GM12875 (cell line): ENCODE data around the gene LMAN2L.

Source experiments
- H3K4me3 ChIP-seq: one replicate; pipeline ENCODE4 v1.5.1; 2011; ENCODE audit warnings: low read depth, low read length, control low read depth
- CTCF ChIP-seq: IDR thresholded peaks from 2 replicates; pipeline ENCODE4 v1.5.1; 2011; ENCODE audit warnings: low read depth, mild to moderate bottlenecking, control low read depth, inconsistent platforms, low read length, moderate library complexity, borderline replicate concordance; ENCODE audit not compliant: insufficient read depth

The LMAN2L gene

GRCh38 chr2:96739633-96740428, at the start of gene LMAN2L:
TSS of gene LMAN2L (minus strand) at chr2:96740064. CDS start at chr2:96740040, 24 bp downstream.
- no peak for TF ChIP-seq CTCF
- H3K4me3 ChIP-seq: peak within 1 kb of the TSS; percentile 79

GRCh38 chr2:96789245-96789617, 49.4 kb upstream of the LMAN2L start:
- no peak overlapping the region for H3K4me3 ChIP-seq
- no peak for TF ChIP-seq CTCF

- TF ChIP-seq CTCF: no peak
- H3K4me3 ChIP-seq: no peak overlapping the region
Measured at GRCh38 chr2:96788442-96789244, 48.8 kb upstream of the LMAN2L start.

GRCh38 chr2:96787411-96787810, 47.5 kb upstream of the LMAN2L start:
- no peak overlapping the region for H3K4me3 ChIP-seq
- no peak for TF ChIP-seq CTCF

GRCh38 chr2:96783388-96783787, 43.5 kb upstream of the LMAN2L start:
- TF ChIP-seq CTCF: no peak
- no peak overlapping the region for H3K4me3 ChIP-seq

- TF ChIP-seq CTCF: no peak
- no peak overlapping the region for H3K4me3 ChIP-seq
Measured at GRCh38 chr2:96775160-96775559, 35.3 kb upstream of the LMAN2L start.
